Sigmoid colon (tissue), 7 donors: ENCODE data around the gene KCNMB2. TPM values are rescaled to one million over a fixed set of nuclear protein-coding genes. Genes with fewer than 3 reads are reported as not detected.

Experiments used
- DNase-seq: peaks from one replicate; pipeline ENCODE4 v3.0.0-alpha.2; 2019
- H3K27ac ChIP-seq, 4 donors: fragments of 200-600 bp; sonication (generic); one replicate each; pipeline ENCODE4 v1.5.1; 2016 to 2019; ENCODE audit warnings: mild to moderate bottlenecking in 1 of 4
- H3K27me3 ChIP-seq, 3 donors: fragments of 200-600 bp; sonication (generic); one replicate each; pipeline ENCODE4 v1.5.1; 2019; ENCODE audit warnings: mild to moderate bottlenecking in 1 of 3
- H3K36me3 ChIP-seq, 4 donors: fragments of 200-600 bp; sonication (generic); one replicate each; pipeline ENCODE4 v1.5.1; 2016 to 2019
- H3K4me1 ChIP-seq, 4 donors: fragments of 200-600 bp; sonication (generic); one replicate each; pipeline ENCODE4 v1.5.1; 2017 to 2019
- H3K4me3 ChIP-seq, 4 donors: fragments of 200-600 bp; sonication (generic); one replicate each; pipeline ENCODE4 v1.5.1; 2017 to 2019; ENCODE audit warnings: mild to moderate bottlenecking in 2 of 4, moderate library complexity in 1 of 4
- H3K9me3 ChIP-seq, 4 donors: fragments of 200-600 bp in 3 of 4; sonication (generic) in 3 of 4; one replicate each; pipeline versions ENCODE4 v1.5.1 to v1.6.1; 2013 to 2019
- CTCF ChIP-seq, 4 experiments: fragments of 450-650 bp in 3 of 4; fragments of 200-600 bp in 1 of 4; IDR thresholded peaks; one replicate each; pipeline ENCODE4 v1.5.1; 2016 to 2019; ENCODE audit warnings: antibody characterized with exemption in 4 of 4, mild to moderate bottlenecking in 3 of 4, moderate library complexity in 2 of 4
- EP300 ChIP-seq, 4 donors: sonication (generic); formaldehyde crosslinking; IDR thresholded peaks; one replicate each; pipeline ENCODE4 v1.6.1; 2017; ENCODE audit warnings: antibody characterized with exemption in 4 of 4
- POLR2A ChIP-seq, 2 donors: fragments of 450-650 bp; IDR thresholded peaks; one replicate each; pipeline ENCODE4 v1.6.1; 2016; ENCODE audit warnings: antibody characterized with exemption in 2 of 2, mild to moderate bottlenecking in 2 of 2, moderate library complexity in 2 of 2
- POLR2AphosphoS5 ChIP-seq, 4 donors: sonication (generic); formaldehyde crosslinking; IDR thresholded peaks; one replicate each; pipeline ENCODE4 v1.6.1; 2017; ENCODE audit warnings: antibody characterized with exemption in 4 of 4
- WGBS, 2 donors: extraction: QIAGEN DNeasy Blood & Tissue Kit; methylation state at CpG; one replicate each; pipeline ENCODE4 v1.1.7; 2013; 5-methylcytosine and 5-hydroxymethylcytosine counted together
- intact Hi-C: fragments of 100-400 bp; cut with DNase I; formaldehyde crosslinking; loops from one replicate; pipeline ENCODE4 v1.15.1; 2023
- polyA plus RNA-seq, 3 donors: library from polyadenylated mRNA; stranded (reverse); fragments of 200-250 nt; gene quantifications; one replicate each; pipeline ENCODE4 v1.2.3, GENCODE V29; 2013
- total RNA-seq, 4 donors: library from RNA; depleted of rRNA; stranded (reverse); fragments of >200 nt; gene quantifications; one replicate each; pipeline ENCODE4 v1.1.0, GENCODE V29; 2016
- donor health status: healthy with polysubstance abuse.
- donor health status: Bipolar disorder and iron deficiency.
- donor health status: healthy.

KCNMB2 gene
- total and polyA plus RNA-seq, 7 donors = 0.22 to 3.2 (median 1.5) TPM; not detected in 1

- Histone ChIP-seq H3K36me3 (no peaks in the 10 kb centered on the region), H3K4me3 (no peak overlapping the region), H3K27me3 (no peaks in the 10 kb centered on the region), H3K4me1 (no peaks in the 10 kb centered on the region), H3K27ac (no peak overlapping the region), H3K9me3 (no peaks in the 10 kb centered on the region)
- DNase-seq = no peak
- no peak for TF ChIP-seq POLR2AphosphoS5 (IDR thresholded peaks at IDR 0.05)
- TF ChIP-seq CTCF (IDR thresholded peaks at IDR 0.05) = no peak
- TF ChIP-seq EP300 (IDR thresholded peaks at IDR 0.05) = no peak
- TF ChIP-seq POLR2A (IDR thresholded peaks at IDR 0.05) = no peak
- WGBS, 2 donors = 80 to 84% methylated on average over 1 of the region's 1 CpG
- intact Hi-C loops = no loop called here
These were observed 270.4 kb downstream of the KCNMB2 start for GRCh38 chr3:178806651-178807050.

GRCh38 chr3:178807694-178808093 lies 271.5 kb downstream of the KCNMB2 start:
- Histone ChIP-seq H3K36me3 (no peaks in the 10 kb centered on the region), H3K27ac (no peak overlapping the region), H3K9me3 (no peaks in the 10 kb centered on the region), H3K27me3 (no peaks in the 10 kb centered on the region), H3K4me3 (no peak overlapping the region), H3K4me1 (no peaks in the 10 kb centered on the region)
- no peak for DNase-seq
- 94 to 98% methylated on average over 1 of the region's 1 CpG for WGBS, 2 donors
- intact Hi-C loops = no loop called here
- TF ChIP-seq EP300 (IDR thresholded peaks at IDR 0.05) = no peak
- no peak for TF ChIP-seq POLR2AphosphoS5 (IDR thresholded peaks at IDR 0.05)
- no peak for TF ChIP-seq POLR2A (IDR thresholded peaks at IDR 0.05)
- no peak for TF ChIP-seq CTCF (IDR thresholded peaks at IDR 0.05)

GRCh38 chr3:178808748-178809147 lies 272.5 kb downstream of the KCNMB2 start:
- TF ChIP-seq POLR2A (IDR thresholded peaks at IDR 0.05) (no peak), CTCF (IDR thresholded peaks at IDR 0.05) (no peak), EP300 (IDR thresholded peaks at IDR 0.05) (no peak), POLR2AphosphoS5 (IDR thresholded peaks at IDR 0.05) (no peak)
- H3K27ac ChIP-seq = no peak overlapping the region
- intact Hi-C loops = no loop called here
- no peak for DNase-seq
- H3K9me3 ChIP-seq = no peaks in the 10 kb centered on the region
- H3K4me3 ChIP-seq = no peak overlapping the region
- H3K36me3 ChIP-seq = no peaks in the 10 kb centered on the region
- H3K27me3 ChIP-seq = no peaks in the 10 kb centered on the region
- H3K4me1 ChIP-seq = no peaks in the 10 kb centered on the region
- 72 to 84% methylated on average over 1 of the region's 1 CpG for WGBS, 2 donors

GRCh38 chr3:178810181-178810580 lies 273.9 kb downstream of the KCNMB2 start:
- TF ChIP-seq POLR2A (IDR thresholded peaks at IDR 0.05) (no peak), EP300 (IDR thresholded peaks at IDR 0.05) (no peak), POLR2AphosphoS5 (IDR thresholded peaks at IDR 0.05) (no peak), CTCF (IDR thresholded peaks at IDR 0.05) (no peak)
- Histone ChIP-seq H3K27ac (no peak overlapping the region), H3K4me3 (no peak overlapping the region), H3K9me3 (no peaks in the 10 kb centered on the region), H3K27me3 (no peaks in the 10 kb centered on the region), H3K36me3 (no peaks in the 10 kb centered on the region), H3K4me1 (no peaks in the 10 kb centered on the region)
- WGBS, 2 donors = 67 to 69% methylated on average over 2 of the region's 2 CpGs
- intact Hi-C loops = no loop called here
- no peak for DNase-seq

- Histone ChIP-seq H3K36me3 (no peaks in the 10 kb centered on the region), H3K9me3 (no peaks in the 10 kb centered on the region), H3K4me3 (no peak overlapping the region), H3K27ac (peak overlapping the region in 3 of 4 donors; percentile 5 to 56 (median 51)), H3K27me3 (no peaks in the 10 kb centered on the region), H3K4me1 (peaks cover 0 to 14% (median 8%) of the 10 kb centered on the region in 4 donors)
- 46 to 49% methylated on average over 2 of the region's 2 CpGs for WGBS, 2 donors
- intact Hi-C loops = no loop called here
- DNase-seq = no peak
- TF ChIP-seq POLR2A (IDR thresholded peaks at IDR 0.05) (no peak), POLR2AphosphoS5 (IDR thresholded peaks at IDR 0.05) (no peak), CTCF (IDR thresholded peaks at IDR 0.05) (no peak), EP300 (IDR thresholded peaks at IDR 0.05) (no peak)
These were observed 286.5 kb downstream of the KCNMB2 start for GRCh38 chr3:178822722-178823121.
